Endothelial cell (in vitro differentiated cells): ENCODE results near the gene GALNT1. TPM values are rescaled to one million over a fixed set of nuclear protein-coding genes. Genes with fewer than 3 reads are reported as not detected.

ENCODE experiments used
- DNase-seq: peaks from one replicate; pipeline ENCODE4 v3.0.0; 2021; ENCODE audit warnings: low spot score
- H3K27ac Mint-ChIP-seq: one replicate; pipeline ENCODE4 v1.8.0; 2021; ENCODE audit warnings: mixed read lengths, inconsistent platforms; ENCODE audit not compliant: unreplicated experiment
- H3K27me3 Mint-ChIP-seq: one replicate; pipeline ENCODE4 v1.8.0; 2021; ENCODE audit warnings: mild to moderate bottlenecking, moderate library complexity, mixed read lengths, inconsistent platforms; ENCODE audit not compliant: unreplicated experiment
- H3K36me3 Mint-ChIP-seq: one replicate; pipeline ENCODE4 v1.8.0; 2021; ENCODE audit warnings: mild to moderate bottlenecking, low read depth, mixed read lengths, inconsistent platforms; ENCODE audit not compliant: unreplicated experiment
- H3K4me1 Mint-ChIP-seq: one replicate; pipeline ENCODE4 v1.8.0; 2021; ENCODE audit warnings: mild to moderate bottlenecking, mixed read lengths, inconsistent platforms; ENCODE audit not compliant: unreplicated experiment
- H3K4me3 Mint-ChIP-seq: one replicate; pipeline ENCODE4 v1.8.0; 2021; ENCODE audit warnings: mild to moderate bottlenecking, mixed read lengths, inconsistent platforms; ENCODE audit not compliant: unreplicated experiment
- H3K9me3 Mint-ChIP-seq: one replicate; pipeline ENCODE4 v1.8.0; 2021; ENCODE audit warnings: mixed read lengths, inconsistent platforms; ENCODE audit not compliant: unreplicated experiment
- CTCF ChIP-seq: fragments of 200-600 bp; sonication (generic); IDR thresholded peaks from one replicate; pipeline ENCODE4 v1.5.0; 2021; ENCODE audit warnings: antibody characterized with exemption; ENCODE audit not compliant: unreplicated experiment
- total RNA-seq: library from RNA; stranded (reverse); fragmentation: NEBNext Ultra II Directional; extraction: Animal tissue kit (Norgen Biotek cat#: 25700); gene quantifications from one replicate; pipeline ENCODE4 v1.2.1, GENCODE V29; 2021; ENCODE audit not compliant: unreplicated experiment

GALNT1 gene
- total RNA-seq, 1 donor from 2014 or later, result 174 TPM

DNA sequence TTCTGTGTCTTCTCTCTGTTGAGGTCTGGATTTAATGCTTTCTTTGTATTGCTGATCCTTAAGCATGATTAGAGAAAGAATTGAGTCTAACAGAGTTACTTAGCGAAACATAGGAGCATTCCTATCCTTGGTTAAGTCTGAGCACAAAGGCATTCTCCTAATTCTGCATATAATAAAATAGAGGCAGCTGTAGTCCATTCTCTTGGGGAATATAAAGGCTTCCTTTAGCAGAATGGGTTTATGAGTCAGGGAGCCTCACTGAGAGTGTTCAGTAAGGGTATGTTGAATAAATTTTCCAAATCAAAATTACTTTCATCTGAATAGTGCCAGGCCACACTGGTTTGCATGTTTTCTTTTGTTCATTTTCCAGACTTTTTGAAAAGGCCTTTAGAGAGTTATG lies 101.5 kb downstream of the GALNT1 start:
- Mint-ChIP-seq H3K27me3 (no peaks in the 10 kb centered on the region), H3K9me3 (no peaks in the 10 kb centered on the region), H3K4me1 (peaks cover 3% of the 10 kb centered on the region), H3K36me3 (peaks cover 14% of the 10 kb centered on the region), H3K27ac (no peak overlapping the region), H3K4me3 (no peak overlapping the region)
- DNase-seq, result no peak
- no peak for TF ChIP-seq CTCF

DNA sequence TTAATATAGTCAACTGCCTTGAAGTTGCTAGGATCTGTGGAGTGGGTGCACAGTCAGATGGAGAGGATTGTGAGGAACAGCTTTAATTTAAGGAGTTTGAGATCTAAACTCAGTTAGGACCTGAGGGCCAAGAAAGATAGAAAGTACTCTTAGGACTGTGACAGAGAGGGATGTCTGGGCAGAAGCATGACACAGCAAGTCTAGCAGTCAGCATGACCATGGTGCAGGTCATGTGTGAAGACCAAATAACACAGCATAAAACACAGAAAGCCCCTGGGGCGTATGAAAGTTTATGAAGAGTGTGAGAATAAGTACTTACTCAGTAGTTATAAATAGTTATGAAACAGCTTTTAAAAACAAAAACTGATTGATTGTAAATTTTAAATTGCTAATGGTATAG lies 107.2 kb downstream of the GALNT1 start:
- Mint-ChIP-seq H3K27me3 (no peaks in the 10 kb centered on the region), H3K4me1 (no peaks in the 10 kb centered on the region), H3K4me3 (no peak overlapping the region), H3K36me3 (no peaks in the 10 kb centered on the region), H3K9me3 (no peaks in the 10 kb centered on the region), H3K27ac (no peak overlapping the region)
- no peak for TF ChIP-seq CTCF
- DNase-seq, result no peak

DNA sequence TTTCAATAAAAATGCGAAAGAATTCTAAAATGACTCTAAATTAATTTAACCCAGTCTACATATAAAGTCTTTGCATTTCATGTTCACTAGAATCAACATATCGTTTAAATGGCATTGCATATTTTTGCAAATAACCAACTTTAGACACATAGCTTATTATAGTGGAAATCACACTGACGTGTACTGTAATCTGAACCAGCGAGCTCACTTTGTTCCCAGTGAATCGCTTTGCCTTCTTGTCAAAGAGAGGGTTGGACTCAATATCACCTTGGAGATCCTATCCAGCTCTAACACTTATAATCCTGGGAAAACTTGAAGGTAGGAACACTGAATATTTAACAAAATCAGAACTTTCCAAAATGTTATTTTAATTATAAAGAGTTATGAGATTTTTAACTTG lies 108.2 kb downstream of the GALNT1 start:
- DNase-seq, result no peak
- H3K27me3 Mint-ChIP-seq, result no peaks in the 10 kb centered on the region
- H3K27ac Mint-ChIP-seq, result no peak overlapping the region
- no peak for TF ChIP-seq CTCF
- no peaks in the 10 kb centered on the region for H3K36me3 Mint-ChIP-seq
- H3K4me3 Mint-ChIP-seq, result no peak overlapping the region
- no peaks in the 10 kb centered on the region for H3K4me1 Mint-ChIP-seq
- H3K9me3 Mint-ChIP-seq, result no peaks in the 10 kb centered on the region

DNA sequence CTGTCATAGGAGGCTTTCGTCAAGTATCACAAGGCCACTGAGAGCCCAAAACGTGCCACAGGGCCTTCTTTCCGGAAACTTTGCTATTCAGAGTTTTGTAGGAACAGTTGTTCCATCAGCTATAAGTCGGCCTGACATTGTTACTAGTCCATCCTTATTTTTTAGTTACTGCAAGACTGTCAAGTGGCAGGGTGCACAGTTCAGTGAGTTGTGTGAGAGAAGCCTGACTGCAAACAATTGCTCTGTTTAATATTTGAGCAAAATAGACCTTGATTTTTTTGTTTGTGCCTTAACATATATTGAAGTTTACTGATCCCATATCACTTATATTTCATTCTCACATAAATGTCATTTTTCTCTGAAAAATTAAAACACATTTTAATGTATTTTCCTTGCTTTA lies 110.1 kb downstream of the GALNT1 start:
- Mint-ChIP-seq H3K9me3 (no peaks in the 10 kb centered on the region), H3K36me3 (no peaks in the 10 kb centered on the region), H3K27ac (no peak overlapping the region), H3K4me3 (no peak overlapping the region), H3K4me1 (no peaks in the 10 kb centered on the region), H3K27me3 (no peaks in the 10 kb centered on the region)
- DNase-seq, result no peak
- no peak for TF ChIP-seq CTCF

GRCh38 chr18:35692866-35693265 lies 111.3 kb downstream of the GALNT1 start:
- Mint-ChIP-seq H3K4me3 (no peak overlapping the region), H3K27me3 (no peaks in the 10 kb centered on the region), H3K36me3 (no peaks in the 10 kb centered on the region), H3K27ac (no peak overlapping the region), H3K4me1 (no peaks in the 10 kb centered on the region), H3K9me3 (no peaks in the 10 kb centered on the region)
- no peak for TF ChIP-seq CTCF
- DNase-seq, result no peak
